ENCODE data around the gene DYTN.
"Not testable (repeated sequence)": the region's sequence is repeated elsewhere in the genome, so short reads cannot be mapped to it uniquely, and the experiment has no call there.

Gene DYTN

GRCh38 chr2:206723288-206723687, 5.1 kb upstream of the DYTN start:
- H3K27ac ChIP-seq (ENCODE audit: low read length) = no peak overlapping the region
- H3K9me3 ChIP-seq (ENCODE audit: insufficient read depth, low read length) = no peaks in the 10 kb centered on the region
- no peaks in the 10 kb centered on the region for H3K36me3 ChIP-seq (replicated peaks; ENCODE audit: low read depth, low read length)
- no peaks in the 10 kb centered on the region for H3K79me2 ChIP-seq (ENCODE audit: low read length)
- H3K9ac ChIP-seq (ENCODE audit: low read length) = no peak overlapping the region
- H3K4me3 ChIP-seq (ENCODE audit: low read length) = no peak overlapping the region
- TF ChIP-seq CTCF (IDR thresholded peaks at IDR 0.05; ENCODE audit: low read depth, low read length) = no peak
- H4K20me1 ChIP-seq (ENCODE audit: insufficient read depth, low read length) = 0 out of 2 replicates have a peak, but pooled peaks cover 2% of the 10 kb centered on the region
- H3K4me2 ChIP-seq (ENCODE audit: low read length) = no peak overlapping the region
- H3K27me3 ChIP-seq (ENCODE audit: low read depth, low read length) = peaks cover 10% of the 10 kb centered on the region
- H2AFZ ChIP-seq (ENCODE audit: low read depth, low read length) = no peak overlapping the region
- H3K4me1 ChIP-seq (ENCODE audit: low read length) = peaks cover 18% of the 10 kb centered on the region

GRCh38 chr2:206721256-206721920, 3.2 kb upstream of the DYTN start:
- no peak overlapping the region for H2AFZ ChIP-seq (ENCODE audit: low read depth, low read length)
- peak overlapping the region; percentile 46 for H3K4me2 ChIP-seq (ENCODE audit: low read length)
- H3K36me3 ChIP-seq (replicated peaks; ENCODE audit: low read depth, low read length) = no peaks in the 10 kb centered on the region
- no peak overlapping the region for H3K9ac ChIP-seq (ENCODE audit: low read length)
- H3K79me2 ChIP-seq (ENCODE audit: low read length) = no peaks in the 10 kb centered on the region
- TF ChIP-seq CTCF (IDR thresholded peaks at IDR 0.05; ENCODE audit: low read depth, low read length) (no peak), EZH2phosphoT487 (IDR thresholded peaks at IDR 0.05; ENCODE audit: low read depth) (no peak)
- H3K9me3 ChIP-seq (ENCODE audit: insufficient read depth, low read length) = no peaks in the 10 kb centered on the region
- peaks cover 18% of the 10 kb centered on the region for H3K27me3 ChIP-seq (ENCODE audit: low read depth, low read length)
- H3K27ac ChIP-seq (ENCODE audit: low read length) = no peak overlapping the region
- peaks cover 18% of the 10 kb centered on the region for H3K4me1 ChIP-seq (ENCODE audit: low read length)
- 0 out of 2 replicates have a peak, but pooled peaks cover 2% of the 10 kb centered on the region for H4K20me1 ChIP-seq (ENCODE audit: insufficient read depth, low read length)
- H3K4me3 ChIP-seq (ENCODE audit: low read length) = no peak overlapping the region; the same call in 1 of the 2 replicates

GRCh38 chr2:206716623-206717022, 1.6 kb downstream of the DYTN start:
- no peaks in the 10 kb centered on the region for H3K9me3 ChIP-seq (ENCODE audit: insufficient read depth, low read length)
- peaks cover 23% of the 10 kb centered on the region for H3K27me3 ChIP-seq (ENCODE audit: low read depth, low read length)
- no peak overlapping the region for H3K4me3 ChIP-seq (ENCODE audit: low read length)
- no peak overlapping the region for H3K9ac ChIP-seq (ENCODE audit: low read length)
- H3K79me2 ChIP-seq (ENCODE audit: low read length) = no peaks in the 10 kb centered on the region
- no peak overlapping the region for H2AFZ ChIP-seq (ENCODE audit: low read depth, low read length)
- H4K20me1 ChIP-seq (ENCODE audit: insufficient read depth, low read length) = 0 out of 2 replicates have a peak, but pooled peaks cover 2% of the 10 kb centered on the region
- H3K36me3 ChIP-seq (replicated peaks; ENCODE audit: low read depth, low read length) = no peaks in the 10 kb centered on the region
- no peak for TF ChIP-seq CTCF (IDR thresholded peaks at IDR 0.05; ENCODE audit: low read depth, low read length)
- H3K4me2 ChIP-seq (ENCODE audit: low read length) = no peak overlapping the region
- no peak overlapping the region for H3K27ac ChIP-seq (ENCODE audit: low read length)
- peaks cover 28% of the 10 kb centered on the region for H3K4me1 ChIP-seq (ENCODE audit: low read length)

GRCh38 chr2:206715183-206715582, 3.0 kb downstream of the DYTN start:
- Histone ChIP-seq H3K27me3 (ENCODE audit: low read depth, low read length) (peaks cover 31% of the 10 kb centered on the region), H3K4me1 (ENCODE audit: low read length) (peaks cover 22% of the 10 kb centered on the region)
- H4K20me1 ChIP-seq (ENCODE audit: insufficient read depth, low read length); H3K27ac ChIP-seq (ENCODE audit: low read length); H3K36me3 ChIP-seq (replicated peaks; ENCODE audit: low read depth, low read length); H3K4me2 ChIP-seq (ENCODE audit: low read length); H3K4me3 ChIP-seq (ENCODE audit: low read length); H3K79me2 ChIP-seq (ENCODE audit: low read length); H3K9ac ChIP-seq (ENCODE audit: low read length); H2AFZ ChIP-seq (ENCODE audit: low read depth, low read length); H3K9me3 ChIP-seq (ENCODE audit: insufficient read depth, low read length): not testable (repeated sequence)
